Thoracic aorta (tissue), 2 donors: ENCODE measurements around the gene KIAA1755. TPM values are rescaled to one million over a fixed set of nuclear protein-coding genes. Genes with fewer than 3 reads are reported as not detected.

Source experiments
- ATAC-seq: fragments of 150-250 bp; one replicate; pipeline ENCODE4 v1.8.0; 2017; ENCODE audit warnings: low read depth; ENCODE audit not compliant: insufficient number of reproducible peaks, low FRiP score
- DNase-seq: peaks from one replicate; pipeline ENCODE4 v3.0.0-alpha.2; 2020; ENCODE audit warnings: low spot score
- H3K27ac ChIP-seq, 2 donors: fragments of 200-600 bp; sonication (generic); 1 replicate in 1 of 2; 2 replicates in 1 of 2; pipeline ENCODE4 v1.5.1; 2016; ENCODE audit warnings: mild to moderate bottlenecking in 2 of 2, moderate library complexity in 2 of 2
- H3K27me3 ChIP-seq: fragments of 200-600 bp; sonication (generic); replicated peaks from 2 replicates; pipeline ENCODE4 v1.6.0; 2016; ENCODE audit warnings: mild to moderate bottlenecking; ENCODE audit not compliant: insufficient read depth
- H3K36me3 ChIP-seq: fragments of 200-600 bp; sonication (generic); one replicate; pipeline ENCODE4 v1.5.1; 2016
- H3K4me1 ChIP-seq, 2 donors: fragments of 200-600 bp; sonication (generic); 1 replicate in 1 of 2; 2 replicates in 1 of 2; pipeline versions ENCODE4 v1.5.1 to v1.6.0; 2016; ENCODE audit warnings: low read depth in 2 of 2, mild to moderate bottlenecking in 1 of 2; ENCODE audit not compliant: control insufficient read depth in 1 of 2
- H3K4me3 ChIP-seq: fragments of 200-600 bp; sonication (generic); 2 replicates; pipeline ENCODE4 v1.5.1; 2016; ENCODE audit warnings: mild to moderate bottlenecking
- H3K9me3 ChIP-seq: fragments of 200-600 bp; sonication (generic); 2 replicates; pipeline ENCODE4 v1.5.1; 2016
- CTCF ChIP-seq: fragments of 200-600 bp; sonication (generic); IDR thresholded peaks from one replicate; pipeline ENCODE4 v1.5.1; 2019; ENCODE audit warnings: antibody characterized with exemption
- total RNA-seq, 2 donors: library from RNA; depleted of rRNA; stranded (reverse); fragments of >200 nt; gene quantifications; one replicate each; pipeline versions ENCODE4 v1.1.0 to v1.2.3, GENCODE V29; 2016

Gene KIAA1755
- total RNA-seq, 2 donors from 2014 or later, result 11.0 to 45.4 TPM

- Histone ChIP-seq H3K9me3 (no peaks in the 10 kb centered on the region), H3K27ac (no peak overlapping the region), H3K27me3 (no peaks in the 10 kb centered on the region), H3K4me1 (peaks cover 13 to 37% of the 10 kb centered on the region in 2 donors), H3K36me3 (no peaks in the 10 kb centered on the region), H3K4me3 (no peak overlapping the region)
- DNase-seq, result no peak
- no peak for TF ChIP-seq CTCF
- no peak for ATAC-seq
Measured at GRCh38 chr20:38194971-38195504, 65.5 kb downstream of the KIAA1755 start.

- no peak for DNase-seq
- H3K36me3 ChIP-seq, result no peaks in the 10 kb centered on the region
- no peak overlapping the region for H3K4me3 ChIP-seq
- TF ChIP-seq CTCF, result no peak
- peaks cover 13 to 39% of the 10 kb centered on the region in 2 donors for H3K4me1 ChIP-seq
- H3K9me3 ChIP-seq, result no peaks in the 10 kb centered on the region
- no peak overlapping the region for H3K27ac ChIP-seq
- ATAC-seq, result no peak
- H3K27me3 ChIP-seq, result no peaks in the 10 kb centered on the region
Measured at GRCh38 chr20:38193586-38194105, 66.9 kb downstream of the KIAA1755 start.

GRCh38 chr20:38192323-38192885 is 68.1 kb downstream of the KIAA1755 start:
- Histone ChIP-seq H3K27ac (no peak overlapping the region), H3K36me3 (no peaks in the 10 kb centered on the region), H3K9me3 (no peaks in the 10 kb centered on the region), H3K4me3 (no peak overlapping the region), H3K27me3 (no peaks in the 10 kb centered on the region), H3K4me1 (peaks cover 13 to 48% of the 10 kb centered on the region in 2 donors)
- ATAC-seq (no peak), DNase-seq (no peak)
- no peak for TF ChIP-seq CTCF

GRCh38 chr20:38191654-38192053 is 68.9 kb downstream of the KIAA1755 start:
- no peak for ATAC-seq
- TF ChIP-seq CTCF, result no peak
- DNase-seq, result no peak
- peaks cover 15 to 49% of the 10 kb centered on the region in 2 donors for H3K4me1 ChIP-seq
- no peak overlapping the region for H3K4me3 ChIP-seq
- no peaks in the 10 kb centered on the region for H3K9me3 ChIP-seq
- H3K27ac ChIP-seq, result peak overlapping the region; percentile 72 to 79
- no peaks in the 10 kb centered on the region for H3K27me3 ChIP-seq
- no peaks in the 10 kb centered on the region for H3K36me3 ChIP-seq

- H3K4me3 ChIP-seq, result no peak overlapping the region
- H3K36me3 ChIP-seq, result no peaks in the 10 kb centered on the region
- H3K4me1 ChIP-seq, result peaks cover 15 to 42% of the 10 kb centered on the region in 2 donors
- H3K27me3 ChIP-seq, result no peaks in the 10 kb centered on the region
- peak overlapping the region; percentile 72 to 79 for H3K27ac ChIP-seq
- DNase-seq (no peak), ATAC-seq (peak; percentile 74)
- no peaks in the 10 kb centered on the region for H3K9me3 ChIP-seq
- TF ChIP-seq CTCF, result no peak
Measured at GRCh38 chr20:38190936-38191371, 69.6 kb downstream of the KIAA1755 start.
